GM12873 (cell line): ENCODE results near the gene TRPM2.

Experiments
- CTCF ChIP-seq: IDR thresholded peaks from 2 replicates; pipeline ENCODE4 v1.5.1; 2012; ENCODE audit warnings: low read depth, mild to moderate bottlenecking, moderate library complexity, low read length, control low read depth; ENCODE audit not compliant: insufficient read depth; ENCODE audit errors: missing control alignments

Gene TRPM2

GRCh38 chr21:44322621-44323325 is 30.6 kb upstream of the TRPM2 start:
- TF ChIP-seq CTCF, result no peak

- no peak for TF ChIP-seq CTCF
Measured at GRCh38 chr21:44323591-44323990, 29.8 kb upstream of the TRPM2 start.

GRCh38 chr21:44324106-44324853 is 29.1 kb upstream of the TRPM2 start:
- TF ChIP-seq CTCF, result no peak

- TF ChIP-seq CTCF, result no peak
Measured at GRCh38 chr21:44324854-44325107, 28.6 kb upstream of the TRPM2 start.

GRCh38 chr21:44325386-44326271 is 27.8 kb upstream of the TRPM2 start:
- no peak for TF ChIP-seq CTCF

- TF ChIP-seq CTCF, result no peak
Measured at GRCh38 chr21:44326272-44326647, 27.2 kb upstream of the TRPM2 start.

- no peak for TF ChIP-seq CTCF
Measured at GRCh38 chr21:44326716-44327602, 26.5 kb upstream of the TRPM2 start.
